ENCODE measurements around the gene SLFN12.
"Not testable (repeated sequence)": the region's sequence is repeated elsewhere in the genome, so short reads cannot be mapped to it uniquely, and the experiment has no call there.

SLFN12 gene

GRCh38 chr17:35429702-35430101 lies 2.6 kb downstream of the SLFN12 start:
- no peak for TF ChIP-seq SUZ12 (IDR thresholded peaks at IDR 0.05; ENCODE audit: extremely low read depth, insufficient read depth, insufficient read length)
- no peak for TF ChIP-seq ZNF274 (IDR thresholded peaks at IDR 0.05; ENCODE audit: low read depth, low read length)
- no peak for TF ChIP-seq YY1 (IDR thresholded peaks at IDR 0.05; ENCODE audit: insufficient read depth, insufficient read length)
- H3K9ac ChIP-seq (ENCODE audit: insufficient read length, low read depth): no peak overlapping the region
- no peaks in the 10 kb centered on the region for H3K36me3 ChIP-seq (ENCODE audit: insufficient read depth, insufficient read length, low read length)
- DNase-seq (ENCODE audit: low read depth, low spot score): no peak
- no peaks in the 10 kb centered on the region for H3K4me1 ChIP-seq (ENCODE audit: insufficient read depth, insufficient read length)
- H3K27me3 ChIP-seq (ENCODE audit: insufficient read depth, insufficient read length): no peaks in the 10 kb centered on the region
- H3K9me3 ChIP-seq (ENCODE audit: insufficient read depth, low read length): peaks cover 34% of the 10 kb centered on the region; the same call in 1 of the 2 replicates
- H3K4me3 ChIP-seq (ENCODE audit: insufficient read length, low read depth): no peak overlapping the region

GRCh38 chr17:35428229-35428628 lies 4.1 kb downstream of the SLFN12 start:
- no peak overlapping the region for H3K9ac ChIP-seq (ENCODE audit: insufficient read length, low read depth)
- DNase-seq (ENCODE audit: low read depth, low spot score): no peak
- H3K4me3 ChIP-seq (ENCODE audit: insufficient read length, low read depth): no peak overlapping the region
- no peak for TF ChIP-seq YY1 (IDR thresholded peaks at IDR 0.05; ENCODE audit: insufficient read depth, insufficient read length)
- TF ChIP-seq SUZ12 (IDR thresholded peaks at IDR 0.05; ENCODE audit: extremely low read depth, insufficient read depth, insufficient read length): no peak
- TF ChIP-seq ZNF274 (IDR thresholded peaks at IDR 0.05; ENCODE audit: low read depth, low read length): no peak
- no peaks in the 10 kb centered on the region for H3K4me1 ChIP-seq (ENCODE audit: insufficient read depth, insufficient read length)
- no peaks in the 10 kb centered on the region for H3K36me3 ChIP-seq (ENCODE audit: insufficient read depth, insufficient read length, low read length)
- no peaks in the 10 kb centered on the region for H3K27me3 ChIP-seq (ENCODE audit: insufficient read depth, insufficient read length)
- H3K9me3 ChIP-seq (ENCODE audit: insufficient read depth, low read length): peaks cover 22% of the 10 kb centered on the region; the same call in 1 of the 2 replicates

GRCh38 chr17:35423761-35424160 lies 8.5 kb downstream of the SLFN12 start:
- no peak overlapping the region for H3K9ac ChIP-seq (ENCODE audit: insufficient read length, low read depth)
- no peaks in the 10 kb centered on the region for H3K4me1 ChIP-seq (ENCODE audit: insufficient read depth, insufficient read length)
- DNase-seq (ENCODE audit: low read depth, low spot score): no peak
- H3K9me3 ChIP-seq (ENCODE audit: insufficient read depth, low read length): no peaks in the 10 kb centered on the region
- TF ChIP-seq ZNF274 (IDR thresholded peaks at IDR 0.05; ENCODE audit: low read depth, low read length) (no peak), YY1 (IDR thresholded peaks at IDR 0.05; ENCODE audit: insufficient read depth, insufficient read length) (no peak), SUZ12 (IDR thresholded peaks at IDR 0.05; ENCODE audit: extremely low read depth, insufficient read depth, insufficient read length) (no peak)
- H3K27me3 ChIP-seq (ENCODE audit: insufficient read depth, insufficient read length): no peaks in the 10 kb centered on the region
- no peaks in the 10 kb centered on the region for H3K36me3 ChIP-seq (ENCODE audit: insufficient read depth, insufficient read length, low read length)
- no peak overlapping the region for H3K4me3 ChIP-seq (ENCODE audit: insufficient read length, low read depth)

DNA sequence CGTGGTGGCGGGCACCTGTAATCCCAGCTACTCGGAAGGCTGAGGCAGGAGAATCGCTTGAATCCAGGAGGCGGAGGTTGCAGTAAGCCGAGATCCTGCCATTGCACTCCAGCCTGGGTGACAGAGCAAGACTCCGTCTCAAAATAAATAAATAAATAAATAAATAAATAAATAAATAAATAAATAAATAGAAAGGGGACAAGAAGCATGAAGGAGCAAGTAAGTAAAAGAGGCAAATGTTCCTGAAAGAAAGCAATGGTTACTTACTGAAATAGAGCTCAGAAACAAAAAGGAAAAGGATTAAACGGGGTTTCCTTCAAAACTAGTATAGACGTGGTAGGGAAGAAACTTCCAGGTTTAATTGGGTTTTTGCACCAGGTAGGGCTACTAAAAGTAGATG lies 11.2 kb downstream of the SLFN12 start:
- H3K4me1 ChIP-seq (ENCODE audit: insufficient read depth, insufficient read length); H3K27me3 ChIP-seq (ENCODE audit: insufficient read depth, insufficient read length); H3K9ac ChIP-seq (ENCODE audit: insufficient read length, low read depth); H3K9me3 ChIP-seq (ENCODE audit: insufficient read depth, low read length); H3K36me3 ChIP-seq (ENCODE audit: insufficient read depth, insufficient read length, low read length); H3K4me3 ChIP-seq (ENCODE audit: insufficient read length, low read depth); DNase-seq (ENCODE audit: low read depth, low spot score): not testable (repeated sequence)

DNA sequence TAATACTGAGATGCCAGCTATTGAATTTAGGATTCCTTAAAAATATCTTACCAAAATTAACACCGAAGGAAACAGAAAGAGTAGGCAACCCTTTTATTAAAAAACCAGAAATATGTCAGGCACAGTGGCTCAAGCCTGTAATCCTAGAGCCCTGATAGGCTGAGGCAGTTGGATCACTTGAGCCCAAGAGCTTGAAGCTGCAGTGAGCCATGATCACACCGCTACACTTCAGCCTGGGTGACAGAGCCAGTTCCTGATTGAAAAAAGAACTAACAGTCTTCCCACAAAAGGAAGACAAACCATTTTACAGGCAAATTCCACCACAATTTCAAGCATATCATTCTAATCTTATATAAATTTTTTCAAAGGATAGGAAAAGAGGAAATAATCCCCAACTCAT lies 15.6 kb downstream of the SLFN12 start:
- Histone ChIP-seq H3K9me3 (ENCODE audit: insufficient read depth, low read length) (no peaks in the 10 kb centered on the region), H3K4me3 (ENCODE audit: insufficient read length, low read depth) (no peak overlapping the region), H3K27me3 (ENCODE audit: insufficient read depth, insufficient read length) (no peaks in the 10 kb centered on the region), H3K4me1 (ENCODE audit: insufficient read depth, insufficient read length) (no peaks in the 10 kb centered on the region), H3K9ac (ENCODE audit: insufficient read length, low read depth) (no peak overlapping the region), H3K36me3 (ENCODE audit: insufficient read depth, insufficient read length, low read length) (no peaks in the 10 kb centered on the region)
- DNase-seq (ENCODE audit: low read depth, low spot score): no peak
- no peak for TF ChIP-seq ZNF274 (IDR thresholded peaks at IDR 0.05; ENCODE audit: low read depth, low read length)
- TF ChIP-seq SUZ12 (IDR thresholded peaks at IDR 0.05; ENCODE audit: extremely low read depth, insufficient read depth, insufficient read length): no peak
- TF ChIP-seq YY1 (IDR thresholded peaks at IDR 0.05; ENCODE audit: insufficient read depth, insufficient read length): no peak

- H3K36me3 ChIP-seq (ENCODE audit: insufficient read depth, insufficient read length, low read length); DNase-seq (ENCODE audit: low read depth, low spot score); H3K4me3 ChIP-seq (ENCODE audit: insufficient read length, low read depth); H3K9ac ChIP-seq (ENCODE audit: insufficient read length, low read depth); H3K27me3 ChIP-seq (ENCODE audit: insufficient read depth, insufficient read length); H3K9me3 ChIP-seq (ENCODE audit: insufficient read depth, low read length); H3K4me1 ChIP-seq (ENCODE audit: insufficient read depth, insufficient read length): not testable (repeated sequence)
These were observed 17.6 kb downstream of the SLFN12 start for GRCh38 chr17:35414707-35415106.

- no peaks in the 10 kb centered on the region for H3K27me3 ChIP-seq (ENCODE audit: insufficient read depth, insufficient read length)
- no peaks in the 10 kb centered on the region for H3K9me3 ChIP-seq (ENCODE audit: insufficient read depth, low read length)
- H3K4me3 ChIP-seq (ENCODE audit: insufficient read length, low read depth): no peak overlapping the region
- no peak for DNase-seq (ENCODE audit: low read depth, low spot score)
- no peaks in the 10 kb centered on the region for H3K4me1 ChIP-seq (ENCODE audit: insufficient read depth, insufficient read length)
- TF ChIP-seq SUZ12 (IDR thresholded peaks at IDR 0.05; ENCODE audit: extremely low read depth, insufficient read depth, insufficient read length) (no peak), ZNF274 (IDR thresholded peaks at IDR 0.05; ENCODE audit: low read depth, low read length) (no peak), YY1 (IDR thresholded peaks at IDR 0.05; ENCODE audit: insufficient read depth, insufficient read length) (no peak)
- H3K9ac ChIP-seq (ENCODE audit: insufficient read length, low read depth): no peak overlapping the region
- no peaks in the 10 kb centered on the region for H3K36me3 ChIP-seq (ENCODE audit: insufficient read depth, insufficient read length, low read length)
These were observed 18.1 kb downstream of the SLFN12 start for GRCh38 chr17:35414247-35414646.

GRCh38 chr17:35407531-35407930 lies 24.8 kb downstream of the SLFN12 start:
- Histone ChIP-seq H3K27me3 (ENCODE audit: insufficient read depth, insufficient read length) (no peaks in the 10 kb centered on the region), H3K9me3 (ENCODE audit: insufficient read depth, low read length) (no peaks in the 10 kb centered on the region), H3K4me1 (ENCODE audit: insufficient read depth, insufficient read length) (no peaks in the 10 kb centered on the region), H3K4me3 (ENCODE audit: insufficient read length, low read depth) (no peak overlapping the region), H3K36me3 (ENCODE audit: insufficient read depth, insufficient read length, low read length) (no peaks in the 10 kb centered on the region), H3K9ac (ENCODE audit: insufficient read length, low read depth) (no peak overlapping the region)
- no peak for DNase-seq (ENCODE audit: low read depth, low spot score)
- TF ChIP-seq SUZ12 (IDR thresholded peaks at IDR 0.05; ENCODE audit: extremely low read depth, insufficient read depth, insufficient read length) (no peak), YY1 (IDR thresholded peaks at IDR 0.05; ENCODE audit: insufficient read depth, insufficient read length) (no peak), ZNF274 (IDR thresholded peaks at IDR 0.05; ENCODE audit: low read depth, low read length) (no peak)
